Measurements from ENCODE around the gene CCDC24. TPM values are rescaled to one million over a fixed set of nuclear protein-coding genes. Genes with fewer than 3 reads are reported as not detected.

CCDC24 gene
- total RNA-seq, 1 donor from 2014 or later = 14.9 TPM

- no peak overlapping the region for H3K4me3 Mint-ChIP-seq
- H3K27me3 Mint-ChIP-seq = no peaks in the 10 kb centered on the region
- no peaks in the 10 kb centered on the region for H3K9me3 Mint-ChIP-seq
- H3K27ac Mint-ChIP-seq = peak overlapping the region; percentile 23
- no peak for TF ChIP-seq CTCF (conservative IDR thresholded peaks at IDR 0.05)
- no peak for DNase-seq (ENCODE audit: extremely low spot score, unreplicated experiment)
- peaks cover 35% of the 10 kb centered on the region for H3K4me1 Mint-ChIP-seq (ENCODE audit: unreplicated experiment)
- H3K36me3 Mint-ChIP-seq = peaks cover 28% of the 10 kb centered on the region
Observed at GRCh38 chr1:43982808-43983207, 8.6 kb upstream of the CCDC24 start.

- no peak for TF ChIP-seq CTCF (conservative IDR thresholded peaks at IDR 0.05)
- H3K4me3 Mint-ChIP-seq = no peak overlapping the region
- peaks cover 29% of the 10 kb centered on the region for H3K4me1 Mint-ChIP-seq (ENCODE audit: unreplicated experiment)
- H3K27ac Mint-ChIP-seq = peak overlapping the region; percentile 23
- no peaks in the 10 kb centered on the region for H3K9me3 Mint-ChIP-seq
- no peaks in the 10 kb centered on the region for H3K27me3 Mint-ChIP-seq
- DNase-seq (ENCODE audit: extremely low spot score, unreplicated experiment) = peak; percentile 65
- peaks cover 23% of the 10 kb centered on the region for H3K36me3 Mint-ChIP-seq
Observed at GRCh38 chr1:43983253-43983899, 8.0 kb upstream of the CCDC24 start.

- TF ChIP-seq CTCF (conservative IDR thresholded peaks at IDR 0.05) = no peak
- no peak for DNase-seq (ENCODE audit: extremely low spot score, unreplicated experiment)
- Mint-ChIP-seq H3K9me3 (no peaks in the 10 kb centered on the region), H3K27ac (no peak overlapping the region), H3K4me1 (ENCODE audit: unreplicated experiment) (peaks cover 25% of the 10 kb centered on the region), H3K4me3 (no peak overlapping the region), H3K36me3 (peaks cover 19% of the 10 kb centered on the region), H3K27me3 (no peaks in the 10 kb centered on the region)
Observed at GRCh38 chr1:43984855-43985254, 6.5 kb upstream of the CCDC24 start.

GRCh38 chr1:43985984-43986595, 5.3 kb upstream of the CCDC24 start:
- peaks cover 14% of the 10 kb centered on the region for H3K36me3 Mint-ChIP-seq
- peak overlapping the region; percentile 34 for H3K4me3 Mint-ChIP-seq
- peak overlapping the region; percentile 40 for H3K27ac Mint-ChIP-seq
- no peak for TF ChIP-seq CTCF (conservative IDR thresholded peaks at IDR 0.05)
- no peak for DNase-seq (ENCODE audit: extremely low spot score, unreplicated experiment)
- H3K9me3 Mint-ChIP-seq = no peaks in the 10 kb centered on the region
- H3K4me1 Mint-ChIP-seq (ENCODE audit: unreplicated experiment) = peaks cover 15% of the 10 kb centered on the region
- no peaks in the 10 kb centered on the region for H3K27me3 Mint-ChIP-seq

GRCh38 chr1:43986712-43987111, 4.7 kb upstream of the CCDC24 start:
- DNase-seq (ENCODE audit: extremely low spot score, unreplicated experiment) = no peak
- no peak for TF ChIP-seq CTCF (conservative IDR thresholded peaks at IDR 0.05)
- no peak overlapping the region for H3K4me3 Mint-ChIP-seq
- H3K27me3 Mint-ChIP-seq = no peaks in the 10 kb centered on the region
- peaks cover 14% of the 10 kb centered on the region for H3K36me3 Mint-ChIP-seq
- H3K9me3 Mint-ChIP-seq = no peaks in the 10 kb centered on the region
- H3K27ac Mint-ChIP-seq = peak overlapping the region; percentile 40
- peaks cover 15% of the 10 kb centered on the region for H3K4me1 Mint-ChIP-seq (ENCODE audit: unreplicated experiment)
